Tibial nerve (tissue), 4 donors: ENCODE data around the gene BACH2.

ENCODE experiments used
- CTCF ChIP-seq, 5 experiments: fragments of 200-600 bp in 3 of 5; fragments of 450-650 bp in 2 of 5; sonication (generic) in 3 of 5; IDR thresholded peaks; one replicate each; pipeline ENCODE4 v1.5.1; 2016 to 2019; ENCODE audit warnings: antibody characterized with exemption in 5 of 5, mild to moderate bottlenecking in 3 of 5, moderate library complexity in 2 of 5
- EP300 ChIP-seq, 2 donors: sonication (generic); formaldehyde crosslinking; IDR thresholded peaks; one replicate each; pipeline ENCODE4 v1.6.1; 2017; ENCODE audit warnings: antibody characterized with exemption in 2 of 2, mild to moderate bottlenecking in 1 of 2
- POLR2A ChIP-seq, 2 donors: fragments of 450-650 bp; IDR thresholded peaks; one replicate each; pipeline ENCODE4 v1.6.1; 2017; ENCODE audit warnings: antibody characterized with exemption in 2 of 2, mild to moderate bottlenecking in 2 of 2, moderate library complexity in 2 of 2

DNA sequence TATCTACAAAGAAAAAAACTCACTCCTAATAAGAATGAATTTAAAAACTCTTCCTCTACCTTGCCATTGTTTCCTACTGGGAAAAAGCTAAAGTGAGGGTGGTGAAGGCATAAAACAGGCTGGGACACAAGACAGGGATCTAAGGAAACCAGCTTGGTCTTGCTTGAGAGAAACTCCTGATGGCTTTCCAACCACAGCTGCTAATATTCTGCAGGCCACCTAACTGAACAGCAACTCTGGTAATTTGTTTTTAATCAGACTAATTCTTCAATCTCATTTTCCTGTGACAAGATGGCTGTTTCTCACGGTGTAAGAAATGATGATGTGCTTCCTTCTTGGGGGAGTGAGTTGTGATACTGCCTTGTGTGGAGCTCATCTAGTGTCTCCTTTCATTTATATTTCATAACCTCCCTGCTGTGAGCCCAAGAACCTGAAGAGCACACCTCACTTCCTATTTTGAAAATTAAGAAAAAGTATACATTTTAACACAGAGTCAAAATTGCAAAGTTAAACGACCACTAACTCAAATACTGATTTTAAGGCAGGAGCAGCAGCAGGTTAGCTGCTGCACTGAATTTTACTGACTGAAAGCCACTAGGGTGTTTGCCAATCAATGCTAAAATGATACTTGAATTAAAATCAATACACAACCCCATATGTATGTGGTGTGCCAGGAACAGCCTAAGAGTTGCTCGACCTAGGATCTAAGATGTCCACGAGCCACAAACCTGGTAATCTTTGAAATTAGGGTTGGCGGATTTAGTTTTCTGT, 58.0 kb downstream of the BACH2 start:
- TF ChIP-seq CTCF (IDR thresholded peaks at IDR 0.05) (no peak), POLR2A (IDR thresholded peaks at IDR 0.05) (no peak), EP300 (IDR thresholded peaks at IDR 0.05) (no peak)
